HG03457 (cell line): Measurements from ENCODE around the gene TOLLIP.

Source experiments
- ATAC-seq: cut with Tn5 transposase; IDR thresholded peaks from one replicate; pipeline ENCODE4 v1.9.1; 2021; ENCODE audit warnings: moderate number of reproducible peaks; ENCODE audit not compliant: unreplicated experiment

TOLLIP gene

DNA sequence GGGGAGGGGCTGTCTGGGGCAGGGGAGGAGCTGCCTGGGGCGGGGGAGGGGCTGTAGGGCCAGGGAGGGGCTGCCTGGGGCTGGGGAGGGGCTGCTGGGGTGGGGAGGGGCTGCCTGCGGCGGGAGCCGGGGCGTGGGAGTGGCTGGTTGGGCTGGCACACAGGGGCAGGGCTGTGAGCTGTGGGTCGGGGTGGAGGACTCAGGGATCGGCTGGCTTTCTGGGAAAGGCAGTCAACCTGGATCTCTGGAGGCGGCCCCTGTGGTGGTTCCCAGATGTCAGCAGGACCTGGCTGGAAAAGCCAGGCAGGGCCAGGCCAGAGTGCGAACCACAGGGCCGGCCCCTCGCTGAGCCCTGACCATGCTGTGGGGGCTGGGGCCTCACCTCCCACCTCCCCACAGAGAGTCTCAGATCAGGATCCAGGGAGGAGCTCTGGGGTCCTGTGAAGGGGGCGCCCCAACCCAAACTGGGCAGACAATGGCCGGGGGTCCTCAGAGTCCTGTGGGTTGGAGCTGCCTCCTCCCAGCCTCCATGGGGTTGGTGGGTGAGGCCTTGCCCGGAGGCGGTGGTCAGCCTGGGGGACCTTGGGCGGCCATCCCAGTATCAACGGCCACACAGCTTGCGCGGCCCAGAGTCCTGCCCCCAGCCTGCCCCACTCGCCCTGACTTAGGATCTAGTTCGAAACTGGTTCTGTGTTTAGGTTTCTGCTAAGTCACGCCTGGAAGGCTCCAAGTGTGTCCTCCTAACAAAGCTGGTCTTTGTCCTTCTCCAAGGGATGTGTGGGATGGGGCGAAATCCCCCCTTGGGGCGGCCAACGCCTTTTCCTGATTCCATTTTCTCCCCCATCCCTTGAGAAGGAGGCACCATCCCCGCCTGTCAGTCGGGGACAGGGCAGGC lies 84.7 kb downstream of the TOLLIP start:
- ATAC-seq = no peak
